Measurements from ENCODE around the gene HHATL.

- no peak for TF ChIP-seq CTCF (IDR thresholded peaks at IDR 0.05)
- TF ChIP-seq POLR2A (IDR thresholded peaks at IDR 0.05) = no peak
Observed at GRCh38 chr3:42741796-42742195, 39.2 kb upstream of the HHATL start.
